GM23248 (cell line): Measurements from ENCODE around the gene KDM1B. TPM values are rescaled to one million over a fixed set of nuclear protein-coding genes. Genes with fewer than 3 reads are reported as not detected.

Source experiments
- DNase-seq: peaks from one replicate; pipeline ENCODE4 v3.0.0-alpha.2; 2015
- H2AFZ ChIP-seq: fragments of 200-600 bp; sonication (generic); 2 replicates; pipeline ENCODE4 v1.6.1; 2016; ENCODE audit warnings: antibody characterized with exemption
- H3F3A ChIP-seq: fragments of 200-600 bp; sonication (generic); 2 replicates; pipeline ENCODE4 v1.6.1; 2016; ENCODE audit warnings: mild to moderate bottlenecking, antibody characterized with exemption, mixed run types; ENCODE audit not compliant: insufficient read depth
- H3K27ac ChIP-seq: fragments of 200-600 bp; sonication (generic); 2 replicates; pipeline ENCODE4 v1.5.1; 2016; ENCODE audit warnings: mild to moderate bottlenecking
- H3K27me3 ChIP-seq: fragments of 200-600 bp; sonication (generic); replicated peaks from 2 replicates; pipeline ENCODE4 v1.6.1; 2016; ENCODE audit warnings: mild to moderate bottlenecking; ENCODE audit not compliant: insufficient read depth
- H3K36me3 ChIP-seq: fragments of 200-600 bp; sonication (generic); 2 replicates; pipeline ENCODE4 v1.6.1; 2016; ENCODE audit warnings: low read depth, mild to moderate bottlenecking
- H3K4me1 ChIP-seq: fragments of 200-600 bp; sonication (generic); 2 replicates; pipeline ENCODE4 v1.6.1; 2016; ENCODE audit warnings: mild to moderate bottlenecking; ENCODE audit not compliant: insufficient read depth
- H3K4me2 ChIP-seq: fragments of 200-600 bp; sonication (generic); one replicate; pipeline ENCODE4 v1.6.1; 2016; ENCODE audit warnings: mild to moderate bottlenecking; ENCODE audit not compliant: unreplicated experiment
- H3K4me3 ChIP-seq: fragments of 200-600 bp; sonication (generic); 2 replicates; pipeline ENCODE4 v1.5.1; 2016; ENCODE audit warnings: mild to moderate bottlenecking
- H3K79me2 ChIP-seq: fragments of 200-600 bp; sonication (generic); 2 replicates; pipeline ENCODE4 v1.6.1; 2016; ENCODE audit warnings: mild to moderate bottlenecking; ENCODE audit not compliant: insufficient read depth
- H3K9ac ChIP-seq: fragments of 200-600 bp; sonication (generic); 2 replicates; pipeline ENCODE4 v1.6.1; 2016; ENCODE audit warnings: mild to moderate bottlenecking
- H3K9me2 ChIP-seq: fragments of 200-600 bp; sonication (generic); 2 replicates; pipeline ENCODE4 v1.6.1; 2016; ENCODE audit warnings: mixed run types, mild to moderate bottlenecking, moderate library complexity; ENCODE audit not compliant: insufficient read depth
- H3K9me3 ChIP-seq: fragments of 200-600 bp; sonication (generic); one replicate; pipeline ENCODE4 v1.6.1; 2017; ENCODE audit warnings: low read depth
- H4K20me1 ChIP-seq: fragments of 200-600 bp; sonication (generic); 2 replicates; pipeline ENCODE4 v1.6.0; 2016; ENCODE audit not compliant: insufficient read depth
- EZH2 ChIP-seq: fragments of 200-600 bp; sonication (generic); IDR thresholded peaks from 2 replicates; pipeline ENCODE4 v1.6.1; 2018; ENCODE audit warnings: antibody characterized with exemption, mild to moderate bottlenecking; ENCODE audit not compliant: insufficient read depth, poor library complexity, severe bottlenecking
- EZH2phosphoT487 ChIP-seq: fragments of 200-600 bp; sonication (generic); IDR thresholded peaks from 2 replicates; pipeline ENCODE4 v1.6.1; 2018; ENCODE audit warnings: antibody characterized with exemption, moderate library complexity, mild to moderate bottlenecking, low read depth; ENCODE audit not compliant: insufficient read depth
- WGBS, 2 experiments: methylation state at CpG; one replicate each; pipeline ENCODE4 v1.1.6; 2015 to 2017; ENCODE audit warnings: low lambda C conversion rate in 2 of 2, low coverage in 1 of 2; ENCODE audit errors: missing lambda C conversion rate in 2 of 2; 5-methylcytosine and 5-hydroxymethylcytosine counted together
- in situ Hi-C: fragments of 300-500 bp; cut with MboI; formaldehyde crosslinking; loops from 2 replicates; pipeline ENCODE4 v1.15.0; 2020
- polyA plus RNA-seq: library from polyadenylated mRNA; unstranded; fragments of >200 nt; fragmentation: Nextera tagmentation; extraction: Ambion mirVana; gene quantifications from 2 replicates; pipeline ENCODE4 v1.2.1, GENCODE V29; 2016
- total RNA-seq: library from RNA; depleted of rRNA; stranded (reverse); fragments of >200 nt; shearing (Covaris generic); gene quantifications from 2 replicates; pipeline ENCODE4 v1.2.3, GENCODE V29; 2014

The KDM1B gene
- total and polyA plus RNA-seq, 2 experiments from 2014 or later: 10.2 to 16.0 TPM

GRCh38 chr6:18153311-18153703 is 1.9 kb upstream of the KDM1B start:
- Histone ChIP-seq H3F3A (peaks cover 14% of the 10 kb centered on the region), H3K9ac (peak overlapping the region; percentile 94), H3K79me2 (peaks cover 25% of the 10 kb centered on the region), H3K27me3 (no peaks in the 10 kb centered on the region), H3K9me2 (no peaks in the 10 kb centered on the region), H4K20me1 (no peaks in the 10 kb centered on the region), H3K9me3 (no peaks in the 10 kb centered on the region), H3K27ac (peak overlapping the region; percentile 42), H3K4me2 (peak overlapping the region; percentile 81), H3K36me3 (no peaks in the 10 kb centered on the region), H3K4me3 (peak overlapping the region; percentile 99), H2AFZ (no peak overlapping the region), H3K4me1 (peaks cover 26% of the 10 kb centered on the region)
- TF ChIP-seq EZH2phosphoT487: no peak
- TF ChIP-seq EZH2: no peak
- DNase-seq: no peak
- in situ Hi-C loops: no loop called here

DNA sequence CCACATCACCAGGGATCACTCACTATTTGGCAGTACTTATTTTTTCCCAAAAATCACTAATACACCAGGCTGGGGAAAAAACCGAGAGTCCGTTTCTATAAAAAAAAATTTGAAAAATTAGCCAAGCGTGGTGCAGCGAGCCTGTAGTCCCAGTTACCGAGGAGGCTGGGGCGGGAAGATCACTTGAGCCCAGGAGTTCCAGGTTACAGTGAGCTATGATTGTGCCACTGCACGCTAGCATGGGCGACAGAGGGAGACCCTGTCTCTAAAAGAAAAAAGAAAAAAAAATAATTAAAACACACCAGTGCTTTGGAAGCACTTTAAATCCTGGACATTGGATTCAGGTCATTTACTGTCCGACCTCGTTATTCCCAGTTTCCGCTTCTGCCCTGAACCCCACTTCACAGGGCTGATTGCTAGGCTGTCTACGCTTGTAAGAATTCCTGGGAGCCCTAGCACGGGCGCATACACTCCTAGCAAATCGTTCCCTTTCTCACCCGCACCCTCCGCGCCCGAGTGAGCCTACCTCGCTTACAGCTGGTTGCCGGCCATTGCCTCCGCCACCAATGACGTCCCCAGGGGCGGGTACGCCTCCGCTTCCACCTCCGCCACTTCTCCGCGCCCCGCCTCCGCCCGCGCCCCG is 594 bp upstream of the KDM1B start, which contains the start of gene TPMT:
Gene TPMT (minus strand): TSS at position 571 of the 643 bp plus-strand sequence. CDS start 5,950 bp downstream, outside the sequence.
- peak within 1 kb of the TSS; percentile 86 for H3K4me2 ChIP-seq
- TF ChIP-seq EZH2phosphoT487 (no peak), EZH2 (no peak)
- peak within 1 kb of the TSS; percentile 98 for H2AFZ ChIP-seq
- H4K20me1 ChIP-seq: no peaks in the 10 kb centered on the region
- H3K4me1 ChIP-seq: peaks cover 18% of the 10 kb centered on the region
- H3K27me3 ChIP-seq: no peaks in the 10 kb centered on the region
- H3K9ac ChIP-seq: peak within 1 kb of the TSS; percentile 94
- H3K9me3 ChIP-seq: no peaks in the 10 kb centered on the region
- H3F3A ChIP-seq: peaks cover 6% of the 10 kb centered on the region; the same call in 1 of the 2 replicates
- peak within 1 kb of the TSS; percentile 69 for H3K27ac ChIP-seq
- peak within 1 kb of the TSS; percentile 99 for H3K4me3 ChIP-seq
- H3K9me2 ChIP-seq: no peaks in the 10 kb centered on the region
- H3K79me2 ChIP-seq: peaks cover 25% of the 10 kb centered on the region
- WGBS, 2 experiments: 1 to 2% methylated on average over 21 to 34 of the region's 34 CpGs
- in situ Hi-C loops: no loop called here
- peak; percentile 44 for DNase-seq
- no peaks in the 10 kb centered on the region for H3K36me3 ChIP-seq

DNA sequence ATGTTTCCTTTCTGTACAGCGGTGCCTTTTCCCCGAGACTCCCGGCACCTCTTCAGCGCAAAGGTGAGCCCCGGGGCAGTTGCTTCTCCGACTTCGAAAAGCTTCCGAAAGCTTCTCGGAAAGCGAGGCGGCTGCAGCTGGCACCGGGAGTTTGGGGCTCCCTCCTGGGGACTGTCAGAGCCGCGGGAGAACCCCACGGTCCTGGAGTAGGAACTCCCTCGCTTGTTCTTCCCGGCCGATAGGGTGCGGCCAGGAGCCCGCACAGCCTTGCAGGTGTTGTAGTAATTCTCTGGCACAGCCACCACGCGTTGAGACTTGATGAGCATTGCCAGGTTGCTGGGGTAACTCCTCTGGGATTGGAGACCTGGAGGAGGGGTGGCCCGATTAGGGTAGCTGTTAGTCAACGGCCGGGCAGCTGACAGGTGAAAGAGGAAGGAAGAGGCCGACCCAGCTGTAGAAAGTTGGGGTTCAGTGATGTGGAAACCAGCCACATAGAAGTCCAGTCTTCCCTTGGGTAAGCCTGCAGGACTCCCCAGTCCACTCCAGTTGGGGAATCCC is 721 bp downstream of the KDM1B start:
- H4K20me1 ChIP-seq: no peaks in the 10 kb centered on the region
- H3K4me1 ChIP-seq: peaks cover 25% of the 10 kb centered on the region
- H3K4me3 ChIP-seq: peak overlapping the region; percentile 99
- H3F3A ChIP-seq: peaks cover 16% of the 10 kb centered on the region; the same call in 1 of the 2 replicates
- H3K9me2 ChIP-seq: no peaks in the 10 kb centered on the region
- TF ChIP-seq EZH2phosphoT487 (no peak), EZH2 (no peak)
- in situ Hi-C loops: no loop called here
- 12 to 14% methylated on average over 24 to 26 of the region's 26 CpGs for WGBS, 2 experiments
- peak overlapping the region; percentile 88 for H3K9ac ChIP-seq
- H3K9me3 ChIP-seq: no peaks in the 10 kb centered on the region
- DNase-seq: peak; percentile 57
- no peaks in the 10 kb centered on the region for H3K27me3 ChIP-seq
- H3K36me3 ChIP-seq: peaks cover 7% of the 10 kb centered on the region; the same call in 1 of the 2 replicates
- H2AFZ ChIP-seq: peak overlapping the region; percentile 91
- peak overlapping the region; percentile 54 for H3K27ac ChIP-seq
- H3K4me2 ChIP-seq: peak overlapping the region; percentile 86
- peaks cover 25% of the 10 kb centered on the region for H3K79me2 ChIP-seq

GRCh38 chr6:18160911-18161310 is 5.7 kb downstream of the KDM1B start:
- no peak for TF ChIP-seq EZH2
- no peak for TF ChIP-seq EZH2phosphoT487
- Histone ChIP-seq H3K9me3 (no peaks in the 10 kb centered on the region), H2AFZ (no peak overlapping the region), H3K27ac (peak overlapping the region; percentile 73), H3F3A (peaks cover 10% of the 10 kb centered on the region; the same call in 1 of the 2 replicates), H3K4me1 (peaks cover 14% of the 10 kb centered on the region), H3K79me2 (peaks cover 8% of the 10 kb centered on the region), H3K36me3 (peaks cover 7% of the 10 kb centered on the region; the same call in 1 of the 2 replicates), H3K9ac (no peak overlapping the region), H3K4me3 (no peak overlapping the region), H3K9me2 (no peaks in the 10 kb centered on the region), H4K20me1 (no peaks in the 10 kb centered on the region), H3K4me2 (peak overlapping the region; percentile 11), H3K27me3 (no peaks in the 10 kb centered on the region)
- WGBS, 2 experiments: 32 to 47% methylated on average over 1 of the region's 1 CpG
- peak; percentile 65 for DNase-seq
- in situ Hi-C loops: no loop called here
